Activated CD4-positive, alpha-beta T cell treated with anti-CD3 and anti-CD28 coated beads, Interleukin-2, amount 10 ng/mL, durations not matched to agents 7 days and 5 days (primary cell): ENCODE results near the gene DENND1C. TPM values are rescaled to one million over a fixed set of nuclear protein-coding genes. Genes with fewer than 3 reads are reported as not detected.
"Not testable (repeated sequence)": the region's sequence is repeated elsewhere in the genome, so short reads cannot be mapped to it uniquely, and the experiment has no call there.

Experiments
- CTCF ChIA-PET: fragments of 350-600 bp; sonication (Branson Sonifier 250); formaldehyde crosslinking; loops from one replicate; lab custom pipeline; 2021; ENCODE audit warnings: antibody characterized with exemption; lab: Charles Lee
- POLR2A ChIA-PET: fragments of 350-600 bp; sonication (Branson Sonifier 250); formaldehyde crosslinking; loops from one replicate; lab custom pipeline; 2021; ENCODE audit warnings: antibody characterized with exemption; lab: Charles Lee
- DNase-seq: peaks from one replicate; pipeline ENCODE4 v3.0.0-alpha.2; 2020
- H3K27ac Mint-ChIP-seq: one replicate; pipeline ENCODE4 v1.8.0; 2021; ENCODE audit warnings: mild to moderate bottlenecking, moderate library complexity, mixed read lengths
- H3K27me3 Mint-ChIP-seq: one replicate; pipeline ENCODE4 v1.8.0; 2021; ENCODE audit warnings: mixed read lengths
- H3K36me3 Mint-ChIP-seq: one replicate; pipeline ENCODE4 v1.8.0; 2021; ENCODE audit warnings: low read depth, mixed read lengths
- H3K4me1 Mint-ChIP-seq: one replicate; pipeline ENCODE4 v1.8.0; 2021; ENCODE audit warnings: mixed read lengths
- H3K4me3 Mint-ChIP-seq: one replicate; pipeline ENCODE4 v1.8.0; 2021; ENCODE audit warnings: mild to moderate bottlenecking, moderate library complexity, mixed read lengths
- H3K9me3 Mint-ChIP-seq: one replicate; pipeline ENCODE4 v1.8.0; 2021; ENCODE audit warnings: mixed read lengths
- total RNA-seq, 2 experiments: library from RNA; stranded (reverse); gene quantifications; one replicate each; pipeline ENCODE4 v1.2.3, GENCODE V29; 2021

The DENND1C gene
- total RNA-seq, 2 experiments from 2014 or later: 100.0 to 104 TPM

DNA sequence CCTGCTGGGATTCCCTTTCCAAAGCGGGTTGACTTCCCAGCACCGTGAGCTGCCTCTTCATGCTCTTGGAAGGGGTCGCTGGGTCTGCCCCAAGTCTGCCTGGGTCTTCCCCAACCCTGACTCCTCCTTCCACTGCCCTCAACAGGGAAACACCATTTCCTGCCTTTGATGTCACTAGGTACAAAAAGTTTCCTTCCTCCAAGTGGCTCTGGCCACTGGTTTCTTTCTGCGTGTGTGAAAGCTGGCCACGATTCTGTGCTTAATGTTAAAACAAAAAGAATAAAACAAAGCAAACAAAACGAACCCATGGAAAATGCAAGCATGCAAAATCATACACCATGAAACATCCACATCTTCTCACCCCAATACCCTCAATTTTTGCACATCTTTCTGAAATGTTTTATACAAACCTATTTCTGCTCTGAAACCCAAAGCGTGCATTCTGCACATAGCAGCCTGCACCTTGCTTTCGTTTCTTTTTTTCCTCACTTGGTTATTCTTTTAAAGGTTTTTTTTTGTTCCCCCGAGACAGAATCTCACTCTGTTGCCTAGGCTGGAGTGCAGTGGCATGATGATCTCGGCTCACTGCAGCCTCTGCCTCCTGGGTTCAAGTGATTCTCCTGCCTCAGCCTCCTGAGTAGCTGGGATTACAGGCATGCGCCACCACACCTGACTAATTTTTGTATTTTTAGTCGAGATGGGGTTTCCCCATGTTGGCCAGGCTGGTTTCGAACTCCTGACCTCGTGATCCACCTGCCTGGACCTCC lies 36.7 kb upstream of the DENND1C start:
- ChIA-PET POLR2A (no interaction called here), CTCF (interaction anchor here (0.6 to 1.1 kb wide), 4 partner anchors 9 to 166 kb away, joined by 3 read pairs; no protein-coding TSS in a partner anchor)
- no peaks in the 10 kb centered on the region for H3K36me3 Mint-ChIP-seq
- H3K27me3 Mint-ChIP-seq: no peaks in the 10 kb centered on the region
- peak overlapping the region; percentile 32 for H3K27ac Mint-ChIP-seq
- peak; percentile 41 for DNase-seq
- peaks cover 37% of the 10 kb centered on the region for H3K4me1 Mint-ChIP-seq
- H3K9me3 Mint-ChIP-seq: no peaks in the 10 kb centered on the region
- H3K4me3 Mint-ChIP-seq: peak overlapping the region; percentile 46

GRCh38 chr19:6516659-6517291 lies 35.2 kb upstream of the DENND1C start:
- H3K36me3 Mint-ChIP-seq: no peaks in the 10 kb centered on the region
- ChIA-PET CTCF (interaction anchor here (0.6 to 3.3 kb wide), 27 partner anchors 9 to 347 kb away, joined by 3 to 21 read pairs (median 4); partner anchors contain the start of genes DENND1C, GPR108, TNFSF14 and TNFSF9), POLR2A (interaction anchor here (0.6 to 1.1 kb wide), 2 partner anchors 221 to 237 kb away, joined by 3 to 4 read pairs; partner anchors contain the start of gene GPR108)
- DNase-seq: peak; percentile 92
- H3K27ac Mint-ChIP-seq: peak overlapping the region; percentile 89
- H3K4me1 Mint-ChIP-seq: peaks cover 32% of the 10 kb centered on the region
- no peaks in the 10 kb centered on the region for H3K9me3 Mint-ChIP-seq
- no peaks in the 10 kb centered on the region for H3K27me3 Mint-ChIP-seq
- H3K4me3 Mint-ChIP-seq: peak overlapping the region; percentile 89

GRCh38 chr19:6516018-6516658 lies 34.6 kb upstream of the DENND1C start:
- Mint-ChIP-seq H3K4me1 (peaks cover 34% of the 10 kb centered on the region), H3K4me3 (peak overlapping the region; percentile 89), H3K27ac (peak overlapping the region; percentile 89), H3K9me3 (no peaks in the 10 kb centered on the region), H3K36me3 (no peaks in the 10 kb centered on the region), H3K27me3 (no peaks in the 10 kb centered on the region)
- POLR2A ChIA-PET: interaction anchor here (0.6 to 1.1 kb wide), 2 partner anchors 221 to 237 kb away, joined by 3 to 4 read pairs; partner anchors contain the start of gene GPR108
- CTCF ChIA-PET: interaction anchor here (0.6 to 3.3 kb wide), 26 partner anchors 9 to 348 kb away, joined by 3 to 21 read pairs (median 4); partner anchors contain the start of genes DENND1C, GPR108, TNFSF14 and TNFSF9
- DNase-seq: peak; percentile 76

GRCh38 chr19:6514926-6515544 lies 33.4 kb upstream of the DENND1C start:
- Mint-ChIP-seq H3K27ac (no peak overlapping the region), H3K9me3 (no peaks in the 10 kb centered on the region), H3K27me3 (no peaks in the 10 kb centered on the region), H3K4me1 (peaks cover 34% of the 10 kb centered on the region), H3K36me3 (no peaks in the 10 kb centered on the region), H3K4me3 (peak overlapping the region; percentile 39)
- DNase-seq: no peak
- ChIA-PET POLR2A (no interaction called here), CTCF (interaction anchor here (3.3 kb wide), 1 partner anchor 349 kb away, joined by 21 read pairs; no protein-coding TSS in a partner anchor)

- ChIA-PET CTCF (interaction anchor here (0.6 kb wide), 1 partner anchor 177 kb away, joined by 3 read pairs; no protein-coding TSS in a partner anchor), POLR2A (no interaction called here)
- Mint-ChIP-seq H3K27me3 (no peaks in the 10 kb centered on the region), H3K9me3 (no peaks in the 10 kb centered on the region), H3K36me3 (no peaks in the 10 kb centered on the region), H3K4me1 (peaks cover 31% of the 10 kb centered on the region), H3K4me3 (peak overlapping the region; percentile 11), H3K27ac (no peak overlapping the region)
- no peak for DNase-seq
Measured at GRCh38 chr19:6514089-6514488, 32.5 kb upstream of the DENND1C start.

DNA sequence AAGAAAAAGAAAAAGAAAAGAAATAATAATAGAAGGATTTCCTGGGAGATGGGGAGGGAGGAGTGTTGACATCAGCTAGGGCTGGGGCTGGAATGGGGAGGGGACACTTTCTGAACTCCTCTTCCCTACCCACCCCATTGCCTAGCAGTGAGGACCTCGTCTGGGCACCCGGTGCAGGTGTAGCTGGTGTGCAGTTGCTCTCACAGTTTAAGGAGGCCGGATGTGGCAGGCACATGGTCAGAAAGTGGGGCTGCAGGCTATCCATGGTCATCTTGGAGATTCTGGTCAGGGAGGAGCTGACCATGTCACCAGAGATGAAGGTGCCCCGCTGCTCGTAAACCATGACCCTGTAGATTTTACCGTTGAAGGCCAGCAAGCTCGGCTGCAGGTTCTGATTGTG lies 29.0 kb upstream of the DENND1C start:
- ChIA-PET POLR2A (no interaction called here), CTCF (interaction anchor here (0.6 kb wide), 1 partner anchor 139 kb away, joined by 4 read pairs; no protein-coding TSS in a partner anchor)
- DNase-seq: no peak

DNA sequence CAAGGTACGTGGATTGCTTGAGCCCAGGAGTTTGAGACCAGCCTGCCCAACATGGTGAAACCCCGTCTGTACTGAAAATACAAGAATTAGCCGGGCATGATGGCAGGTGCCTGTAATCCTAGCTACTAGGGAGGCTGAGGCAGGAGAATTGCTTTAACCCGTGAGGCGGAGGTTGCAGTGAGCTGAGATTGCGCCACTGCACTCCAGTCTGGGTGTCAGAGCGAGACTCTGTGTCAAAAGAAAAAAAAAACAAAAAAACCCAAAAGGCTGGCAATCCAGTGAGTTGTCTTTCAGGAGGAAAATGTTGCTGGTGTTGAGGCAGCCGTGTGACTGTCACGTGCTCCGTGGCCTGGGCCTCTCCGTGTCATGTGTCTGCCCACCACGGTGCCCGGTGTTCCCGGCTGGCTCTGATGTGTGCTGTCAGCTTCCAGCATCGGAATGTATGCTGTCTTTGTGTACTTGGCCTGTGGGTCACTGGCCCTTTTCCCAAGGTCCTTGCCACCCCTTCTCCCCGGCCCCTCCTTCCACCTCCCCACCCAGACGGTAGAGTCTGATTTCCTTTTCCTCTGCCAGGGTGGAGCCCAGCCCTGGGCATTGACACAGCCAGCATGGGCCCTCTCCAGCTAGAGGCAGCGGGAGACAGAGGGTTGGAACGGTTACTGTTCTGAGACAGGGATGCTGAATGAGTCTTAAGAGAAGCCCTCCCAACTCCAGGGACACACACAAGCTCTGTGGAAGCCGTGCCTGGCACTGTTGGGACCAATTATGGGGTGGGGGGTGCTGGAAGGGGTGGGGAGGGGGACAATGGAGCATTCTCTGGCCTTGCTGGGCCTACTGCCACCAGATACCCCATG lies 27.8 kb upstream of the DENND1C start:
- Mint-ChIP-seq H3K27ac (no peak overlapping the region), H3K36me3 (no peaks in the 10 kb centered on the region), H3K27me3 (no peaks in the 10 kb centered on the region), H3K4me3 (no peak overlapping the region), H3K4me1 (peaks cover 11% of the 10 kb centered on the region), H3K9me3 (no peaks in the 10 kb centered on the region)
- DNase-seq: no peak
- POLR2A ChIA-PET: no interaction called here
- CTCF ChIA-PET: interaction anchor here (1.0 kb wide), 1 partner anchor 229 kb away, joined by 3 read pairs; no protein-coding TSS in a partner anchor

More for the DNA sequence above, 29.0 kb upstream of the DENND1C start:
- Mint-ChIP-seq H3K4me1 (peaks cover 7% of the 10 kb centered on the region), H3K36me3 (no peaks in the 10 kb centered on the region), H3K4me3 (no peak overlapping the region), H3K9me3 (no peaks in the 10 kb centered on the region), H3K27me3 (no peaks in the 10 kb centered on the region), H3K27ac (no peak overlapping the region)

GRCh38 chr19:6508028-6508771 lies 26.6 kb upstream of the DENND1C start:
- H3K27me3 Mint-ChIP-seq, POLR2A ChIA-PET, H3K27ac Mint-ChIP-seq, DNase-seq, H3K9me3 Mint-ChIP-seq, H3K36me3 Mint-ChIP-seq, H3K4me3 Mint-ChIP-seq: not testable (repeated sequence)
- peaks cover 15% of the 10 kb centered on the region for H3K4me1 Mint-ChIP-seq
- CTCF ChIA-PET: interaction anchor here (1.0 to 2.6 kb wide), 2 partner anchors 8 to 348 kb away, joined by 3 to 9 read pairs; no protein-coding TSS in a partner anchor

DNA sequence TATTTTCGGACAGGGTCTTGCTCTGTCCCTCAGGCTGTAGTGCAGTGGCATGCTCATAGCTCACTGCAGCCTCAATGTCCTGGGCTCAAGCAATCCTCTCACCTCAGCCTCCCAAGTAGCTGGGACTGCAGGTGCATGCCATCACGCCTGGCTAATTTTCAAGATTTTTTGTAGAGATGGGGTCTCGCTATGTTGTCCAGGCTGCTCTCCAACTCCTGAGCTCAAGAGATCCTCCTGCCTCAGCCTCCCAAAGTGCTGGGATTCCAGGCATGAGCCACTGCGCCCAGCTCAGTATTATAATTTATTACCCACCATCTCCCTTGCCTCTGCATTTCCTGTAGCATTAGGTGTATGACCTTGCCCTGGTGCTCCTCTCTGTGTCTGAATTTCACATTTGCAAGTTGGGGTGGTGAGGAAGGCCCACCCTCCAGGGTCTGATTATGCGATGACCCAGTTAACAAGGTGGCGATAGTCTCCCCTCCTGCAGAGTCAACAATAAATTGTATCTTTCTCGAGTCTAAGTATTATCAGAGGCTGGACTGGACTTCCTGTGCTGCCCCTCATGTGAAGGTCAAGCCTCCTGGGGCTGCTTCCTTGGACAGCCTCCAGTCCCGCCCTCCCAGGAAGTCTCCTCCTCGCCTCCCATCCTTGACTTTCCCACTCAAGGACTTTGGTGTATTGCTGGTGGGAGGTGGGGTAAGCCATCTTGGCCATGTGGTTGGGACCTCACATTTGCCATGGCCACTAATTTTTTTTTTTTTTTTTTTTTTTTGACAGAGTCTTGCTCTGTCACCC lies 22.0 kb upstream of the DENND1C start:
- ChIA-PET CTCF (interaction anchor here (0.7 to 1.8 kb wide), 4 partner anchors 13 to 285 kb away, joined by 4 to 6 read pairs (median 4); no protein-coding TSS in a partner anchor), POLR2A (interaction anchor here (0.7 kb wide), 1 partner anchor 16 kb away, joined by 3 read pairs; no protein-coding TSS in a partner anchor)
- H3K4me1 Mint-ChIP-seq: peaks cover 27% of the 10 kb centered on the region
- H3K27me3 Mint-ChIP-seq: peaks cover 17% of the 10 kb centered on the region
- peak overlapping the region; percentile 6 for H3K4me3 Mint-ChIP-seq
- no peaks in the 10 kb centered on the region for H3K36me3 Mint-ChIP-seq
- H3K27ac Mint-ChIP-seq: no peak overlapping the region
- DNase-seq: no peak
- no peaks in the 10 kb centered on the region for H3K9me3 Mint-ChIP-seq
